ENCODE results near the gene CARD16.
A peak's percentile ranks its signal among the peaks of the same experiment; 100 is the strongest.
"Not testable (repeated sequence)": the region's sequence is repeated elsewhere in the genome, so short reads cannot be mapped to it uniquely, and the experiment has no call there.

Gene CARD16

DNA sequence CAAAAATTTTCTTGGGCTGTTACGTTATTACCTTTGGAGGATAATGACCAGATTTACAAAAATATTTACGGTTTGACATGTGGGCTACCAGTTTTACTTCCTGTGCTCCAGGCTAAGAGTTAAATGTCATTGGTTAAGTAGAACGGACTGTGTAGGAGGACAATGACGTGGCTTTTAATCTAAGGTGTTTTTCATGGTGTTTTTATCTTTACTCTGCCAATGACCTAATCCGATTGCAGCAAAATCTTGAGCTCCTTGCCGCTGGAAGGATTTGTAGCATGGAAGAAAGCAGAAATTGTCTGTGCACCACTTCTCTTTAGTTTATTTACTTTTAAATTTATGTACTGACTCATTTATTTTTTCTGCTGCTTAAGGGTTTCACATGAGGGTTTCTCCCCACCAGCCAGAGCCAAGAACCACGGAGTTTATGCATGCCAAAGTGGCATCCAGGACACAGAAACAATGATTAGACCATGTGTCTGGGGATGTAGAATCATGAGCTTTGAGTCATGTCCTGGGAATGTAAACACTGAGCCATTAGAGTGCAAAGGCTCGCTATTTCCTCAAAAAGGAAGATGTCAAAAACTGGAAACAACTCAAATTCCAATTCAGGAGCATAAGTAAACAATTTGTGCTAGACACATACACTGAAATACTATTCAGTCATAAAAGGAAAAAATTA, 1.9 kb upstream of the CARD16 start:
- DNase-seq = no peak

DNA sequence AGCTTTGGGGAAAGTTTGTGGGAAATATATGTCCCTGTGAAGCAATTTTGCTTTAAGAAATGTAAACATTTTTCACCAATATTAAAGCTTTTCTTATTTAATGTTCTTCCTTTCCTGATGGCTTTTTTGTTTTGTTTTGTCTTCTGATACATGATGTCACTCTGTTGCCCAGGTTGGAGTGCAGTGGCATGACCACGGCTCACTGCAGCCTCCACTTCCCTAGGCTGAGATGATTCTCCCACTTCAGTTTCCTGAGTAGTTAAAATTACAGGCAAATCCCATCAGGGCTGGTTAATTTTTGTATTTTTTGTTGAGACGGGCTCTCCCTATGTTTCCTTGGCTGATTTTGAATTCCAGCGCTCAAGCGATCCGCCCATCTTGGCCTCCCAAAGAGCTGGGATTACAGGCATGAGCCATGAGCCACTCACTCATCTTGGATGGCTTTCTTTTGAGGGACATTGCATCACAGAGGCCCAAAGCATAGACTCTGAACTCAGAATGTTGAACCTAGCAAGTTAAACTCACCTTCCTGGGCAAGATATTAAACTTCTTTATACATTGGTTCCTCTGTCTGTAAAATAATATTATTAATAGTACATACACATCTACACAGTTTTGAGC, 651 bp upstream of the CARD16 start:
- no peak for DNase-seq

DNA sequence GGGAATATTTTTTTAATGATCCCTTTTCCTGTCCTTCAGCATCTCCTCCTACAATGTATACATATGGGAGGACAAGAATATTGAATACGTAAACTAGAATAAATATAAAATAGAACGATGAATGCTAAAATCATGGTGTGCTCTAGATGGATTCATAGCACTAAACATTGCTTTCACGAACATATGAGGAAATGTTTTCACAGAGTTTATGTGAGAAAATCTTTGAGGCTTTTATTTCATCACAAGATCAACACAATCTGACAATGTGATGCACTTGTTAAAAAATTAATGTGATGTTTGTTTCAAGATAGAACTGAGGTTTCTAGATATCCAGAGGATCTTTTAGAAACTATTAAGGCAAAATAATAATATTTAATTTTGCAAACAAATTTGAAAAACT, 3.0 kb downstream of the CARD16 start:
- no peak for DNase-seq

DNA sequence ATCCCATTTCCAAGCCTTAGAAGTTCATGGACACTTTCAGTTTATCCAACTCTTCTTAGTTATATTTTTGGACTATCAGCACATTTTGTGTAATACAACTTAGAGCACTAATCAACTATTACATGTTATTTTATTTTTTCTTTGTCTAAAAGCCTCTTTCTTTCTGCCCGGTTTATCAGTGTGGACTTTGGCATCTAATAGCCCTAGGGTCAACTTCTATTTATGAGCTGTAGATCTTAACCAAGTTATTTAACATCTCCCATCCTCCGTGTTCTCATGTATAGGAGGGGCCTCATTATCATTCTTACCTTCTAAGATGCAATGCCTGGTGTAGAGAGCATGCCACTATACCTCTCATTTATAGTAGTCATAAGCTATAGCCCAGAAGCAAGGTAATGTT, 4.4 kb downstream of the CARD16 start:
- no peak for DNase-seq

DNA sequence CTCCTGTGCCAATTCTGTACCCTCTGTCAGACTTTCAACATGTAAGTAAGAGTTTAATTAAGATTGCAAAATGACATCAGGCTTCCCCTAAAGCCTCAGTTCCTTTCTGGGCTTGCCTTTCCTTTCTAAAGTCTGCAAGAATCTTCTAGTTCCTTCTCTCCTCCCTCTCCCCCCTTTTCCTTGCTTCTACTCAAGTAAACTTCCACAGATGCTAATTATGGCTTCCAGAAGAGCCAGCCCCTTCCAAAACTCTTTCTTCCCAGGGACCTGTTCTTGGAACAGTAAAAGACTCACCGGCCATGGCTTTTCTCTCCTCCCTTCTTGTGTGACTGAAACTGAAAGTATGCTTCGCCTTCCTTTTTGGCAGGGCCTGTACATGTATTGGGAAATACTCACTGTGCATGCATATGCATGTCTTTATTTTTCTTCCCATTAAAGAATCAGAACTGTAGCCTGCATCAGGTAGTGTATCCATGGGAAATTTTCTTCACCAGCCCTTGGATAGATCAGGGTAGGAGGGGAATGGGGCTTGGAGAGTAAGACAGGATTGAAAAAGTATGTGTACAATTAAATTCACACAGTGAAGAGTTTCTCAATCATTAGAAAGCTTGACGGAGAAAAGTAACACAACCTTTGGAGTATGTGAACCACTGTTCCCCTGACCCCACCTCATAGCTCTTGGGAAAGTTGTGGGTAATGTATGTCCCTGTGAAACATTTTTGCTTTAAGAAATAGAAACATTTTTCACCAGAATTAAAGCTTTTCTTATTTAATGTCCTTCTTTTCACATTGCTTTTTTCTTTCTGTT, 10.1 kb downstream of the CARD16 start, which contains the start of gene CASP1:
Gene CASP1, minus strand, starts transcription at position 332 of the 808 bp plus-strand sequence. Its CDS starts 31 bp downstream, at position 301.
- peak; percentile 14 for DNase-seq

DNA sequence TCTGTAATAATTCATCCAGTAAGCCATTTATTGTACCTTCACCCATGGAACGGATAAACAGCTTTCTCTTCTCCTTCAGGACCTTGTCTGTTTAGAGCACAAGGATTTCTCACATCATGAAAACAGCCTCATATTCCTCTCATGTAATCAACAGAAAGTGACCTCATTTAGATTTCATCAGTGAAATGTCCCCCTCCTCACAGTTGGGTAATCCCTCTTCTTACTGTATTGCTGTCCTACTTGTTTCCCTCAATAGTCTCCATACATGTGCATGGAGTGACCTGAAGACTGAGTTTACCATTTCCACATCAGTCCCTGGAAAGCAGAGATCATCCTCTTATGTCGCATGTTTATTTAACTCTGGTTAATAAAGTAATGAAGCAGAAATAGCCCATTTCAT, 10.7 kb downstream of the CARD16 start:
- DNase-seq = not testable (repeated sequence)

DNA sequence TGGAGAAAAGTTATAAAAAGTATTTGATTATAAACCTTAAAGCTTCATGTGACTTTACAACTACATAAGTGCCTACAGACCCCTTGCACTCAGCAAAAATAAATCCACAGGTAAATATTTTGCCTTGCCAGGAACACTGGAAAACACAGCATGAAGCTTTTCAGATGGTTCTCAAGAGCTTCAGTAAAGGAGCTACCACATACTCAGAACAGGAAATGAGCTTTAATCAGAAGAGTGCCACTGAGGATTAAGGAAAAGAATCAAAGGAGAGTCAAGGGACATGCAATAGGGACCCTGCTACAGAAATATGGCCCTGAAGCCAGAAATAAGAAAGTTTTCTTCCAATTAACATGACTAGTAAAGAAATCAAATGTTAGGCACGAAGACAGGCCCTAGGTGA, 11.4 kb downstream of the CARD16 start:
- DNase-seq = no peak

DNA sequence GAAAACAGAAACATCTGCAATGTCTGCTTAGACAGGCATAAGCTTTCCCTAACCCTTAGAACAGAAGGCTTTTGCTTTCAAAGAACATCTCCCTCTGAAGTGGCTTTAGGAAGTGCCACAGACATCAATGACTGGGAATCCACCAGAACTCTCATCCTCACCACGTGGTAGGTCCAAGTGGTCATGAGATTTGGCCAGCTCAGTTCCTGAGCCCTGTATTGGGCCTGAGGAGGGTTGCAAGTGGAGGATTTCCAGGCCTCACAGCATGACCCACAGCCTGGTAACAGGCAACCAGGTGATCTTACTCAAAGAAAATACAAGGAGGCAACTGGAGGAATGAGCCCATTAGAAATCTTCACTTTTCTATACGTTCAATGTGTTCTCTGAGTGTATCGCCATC, 11.8 kb downstream of the CARD16 start:
- no peak for DNase-seq

DNA sequence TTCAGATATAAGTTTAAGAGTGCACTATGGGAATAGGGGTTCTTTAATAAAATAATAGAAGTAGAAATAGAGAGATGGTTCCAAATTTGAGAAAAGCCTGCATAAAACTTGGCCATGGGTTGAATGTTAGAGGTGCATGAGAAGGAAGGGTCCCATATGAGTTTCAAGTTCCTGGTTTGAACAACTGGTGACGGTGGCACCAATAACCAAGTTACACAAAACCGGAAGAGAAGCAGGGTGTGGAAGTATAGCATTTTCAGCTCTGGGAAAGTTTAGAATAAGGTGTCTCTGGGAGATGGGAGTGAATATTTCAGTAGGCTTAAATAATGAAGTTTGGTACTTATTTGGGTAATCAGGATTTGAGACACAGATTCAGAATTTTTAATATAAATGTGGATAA, 12.6 kb downstream of the CARD16 start:
- no peak for DNase-seq

DNA sequence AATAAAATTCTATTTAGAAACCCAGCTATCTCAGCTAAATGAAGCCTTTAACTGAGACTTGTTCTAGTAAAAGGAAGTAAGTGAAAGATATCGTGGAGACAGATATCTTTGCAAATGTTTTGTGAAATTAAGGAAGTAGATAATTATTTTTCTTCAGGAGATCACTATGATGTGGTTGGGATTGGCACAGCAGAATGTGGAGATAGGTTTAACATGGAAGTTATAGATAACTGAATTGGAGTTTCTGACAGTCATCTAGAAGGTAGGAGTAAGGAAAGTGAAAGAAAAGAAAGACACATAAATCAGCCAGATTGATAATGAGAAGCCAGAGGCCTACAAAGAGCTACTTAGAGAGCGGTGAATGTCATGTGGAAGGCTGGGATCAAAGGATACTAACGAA, 17.5 kb downstream of the CARD16 start:
- no peak for DNase-seq

DNA sequence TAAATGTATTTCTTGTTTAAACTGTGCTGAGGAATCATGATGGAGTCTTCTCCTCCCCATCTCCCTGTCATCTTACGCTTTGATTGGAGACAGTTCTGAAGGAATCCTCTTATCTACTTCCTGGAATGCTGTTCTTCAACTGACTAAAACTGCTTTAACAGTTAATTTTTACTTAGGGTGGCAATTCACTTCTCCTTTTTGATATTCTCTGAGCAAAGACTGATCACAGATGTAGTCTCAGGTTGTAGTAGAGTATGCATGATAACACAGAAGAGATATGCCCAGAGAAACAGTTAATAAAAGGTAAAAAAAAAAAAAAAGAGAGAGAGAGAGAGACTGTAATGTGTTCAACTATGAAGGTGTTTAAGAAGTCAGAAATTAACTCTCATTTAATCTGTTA, 20.7 kb downstream of the CARD16 start:
- no peak for DNase-seq

DNA sequence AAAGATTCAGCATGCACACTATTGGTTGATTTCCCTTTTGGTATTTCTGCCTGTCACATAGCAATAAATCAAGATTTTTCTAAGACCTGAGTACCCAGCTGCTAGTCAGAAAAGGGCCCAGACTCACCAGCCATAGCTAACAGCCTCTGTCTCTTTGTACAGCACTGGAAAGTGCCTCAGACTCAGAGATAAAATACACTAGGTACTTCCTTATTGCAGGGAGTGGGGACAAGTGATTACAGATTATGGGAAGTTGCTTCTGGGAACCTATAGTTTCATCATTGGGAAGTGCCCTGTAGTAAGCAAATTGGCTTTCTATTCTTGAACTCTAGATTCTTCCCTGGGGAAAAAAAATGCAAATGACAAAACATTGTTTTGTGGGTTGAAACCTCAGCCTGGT, 22.1 kb downstream of the CARD16 start, which contains the start of gene CASP5:
Gene CASP5, minus strand, starts transcription at position 166 of the 400 bp plus-strand sequence. Its CDS starts 32 bp downstream, at position 134.
- no peak for DNase-seq

DNA sequence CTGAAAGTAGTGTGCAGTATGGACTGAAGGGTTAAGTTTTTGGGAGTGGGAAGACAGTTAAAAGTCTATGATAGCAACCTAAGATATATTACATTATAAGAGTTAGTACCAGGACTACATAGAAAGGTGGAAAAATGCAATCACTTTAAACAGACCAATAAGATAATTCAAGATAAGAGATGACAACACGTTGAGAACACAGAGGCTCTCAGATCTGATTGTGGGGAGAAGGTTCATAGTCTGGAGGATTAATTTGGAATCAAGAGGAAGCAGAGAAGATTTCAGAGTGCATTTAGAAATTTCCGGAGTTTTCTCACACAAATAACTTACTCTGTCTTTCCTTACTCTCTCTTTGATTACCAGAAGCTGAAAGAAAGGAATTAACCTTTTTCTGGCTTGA, 22.6 kb downstream of the CARD16 start:
- no peak for DNase-seq

DNA sequence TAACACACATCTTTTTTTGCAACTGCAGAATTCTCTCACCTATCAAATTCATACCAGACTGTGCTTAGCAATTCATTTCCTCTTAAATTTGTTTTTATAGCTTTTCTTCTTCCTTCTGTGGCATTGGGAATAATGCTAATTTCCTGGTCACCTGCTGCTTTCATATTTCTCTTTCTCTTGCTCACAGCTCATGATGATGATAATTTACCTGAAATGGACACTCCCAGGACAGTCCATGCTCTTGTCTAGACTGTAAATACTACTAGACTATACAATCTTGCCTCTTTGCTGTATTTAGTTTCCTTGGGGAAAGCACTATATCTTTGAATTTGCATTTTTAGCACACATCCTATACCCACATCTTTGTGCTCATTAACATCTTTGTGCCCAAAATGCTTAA, 37.7 kb downstream of the CARD16 start:
- no peak for DNase-seq

DNA sequence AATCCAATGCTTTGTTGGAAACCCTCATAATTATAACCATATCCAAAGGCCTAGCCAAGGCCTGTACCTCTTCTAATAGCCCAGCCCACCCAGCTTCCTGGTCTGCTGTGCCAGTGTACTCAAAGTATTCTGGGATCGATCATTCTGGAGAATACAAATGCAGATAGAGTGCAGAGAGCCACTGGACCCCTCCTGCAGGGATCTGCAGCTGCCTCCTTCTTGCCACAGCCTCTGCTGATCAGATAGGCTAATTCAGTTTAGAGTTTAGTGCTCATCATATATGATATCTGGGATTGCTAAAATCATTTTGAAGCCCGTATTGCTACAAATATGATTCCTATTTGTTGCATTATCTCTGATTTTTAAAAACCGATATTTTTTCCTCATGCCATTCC, 39.7 kb downstream of the CARD16 start:
- DNase-seq = no peak

DNA sequence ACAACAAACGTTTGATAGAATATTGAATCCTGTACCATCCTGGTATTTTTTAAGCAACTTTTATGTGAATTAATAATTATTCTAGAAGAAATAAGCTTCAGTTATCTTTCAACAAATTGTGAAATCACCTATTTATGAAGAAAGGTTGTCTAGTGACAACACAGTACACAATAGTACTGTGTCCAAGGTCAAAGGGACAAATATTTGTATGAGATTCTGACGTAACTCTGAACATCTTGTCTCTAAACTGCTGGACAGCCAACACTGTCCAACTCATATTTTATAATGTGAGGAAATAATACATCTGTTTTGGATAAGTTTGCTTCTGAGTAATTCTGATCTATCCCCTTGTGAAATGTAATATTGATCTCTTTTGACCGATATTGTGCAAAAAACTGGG, 41.1 kb downstream of the CARD16 start:
- no peak for DNase-seq

DNA sequence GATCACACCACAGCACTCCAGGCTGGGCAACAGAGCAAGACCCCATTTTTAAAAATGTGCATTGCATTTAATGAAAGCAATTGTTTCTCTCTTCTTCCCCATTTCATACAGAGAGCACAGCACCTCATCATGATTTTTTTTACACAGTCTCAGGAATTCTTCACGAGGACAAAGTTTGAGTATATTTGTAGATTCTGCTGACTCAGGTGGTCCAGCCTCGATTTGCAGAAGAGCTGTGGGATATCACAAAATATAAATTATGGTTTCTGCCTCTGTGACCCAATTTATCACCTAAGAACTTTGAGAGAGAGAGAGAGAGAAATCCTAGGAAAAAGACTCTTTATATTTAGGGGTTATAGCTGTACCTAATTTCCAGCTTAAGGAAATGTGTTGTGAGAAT, 42.0 kb downstream of the CARD16 start:
- DNase-seq = no peak

DNA sequence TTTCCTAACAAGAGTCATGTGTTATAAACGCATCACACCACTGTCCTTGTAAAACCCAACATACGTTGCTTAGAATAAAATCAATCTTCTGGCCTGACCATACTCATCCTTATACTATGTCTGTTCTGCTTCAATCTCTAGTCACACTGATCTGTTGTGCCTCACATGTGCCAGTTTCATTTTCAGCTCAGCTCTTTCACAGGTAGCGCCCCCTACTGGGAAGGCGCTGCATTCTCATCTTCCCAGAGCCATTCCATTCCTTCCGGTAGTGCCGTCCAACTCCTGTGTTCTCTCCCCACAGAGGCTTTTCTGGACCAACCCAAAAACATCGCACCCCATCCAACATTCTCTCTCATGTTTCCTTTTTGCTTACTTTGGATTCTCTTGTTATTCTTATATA, 44.3 kb downstream of the CARD16 start:
- peak; percentile 51 for DNase-seq

DNA sequence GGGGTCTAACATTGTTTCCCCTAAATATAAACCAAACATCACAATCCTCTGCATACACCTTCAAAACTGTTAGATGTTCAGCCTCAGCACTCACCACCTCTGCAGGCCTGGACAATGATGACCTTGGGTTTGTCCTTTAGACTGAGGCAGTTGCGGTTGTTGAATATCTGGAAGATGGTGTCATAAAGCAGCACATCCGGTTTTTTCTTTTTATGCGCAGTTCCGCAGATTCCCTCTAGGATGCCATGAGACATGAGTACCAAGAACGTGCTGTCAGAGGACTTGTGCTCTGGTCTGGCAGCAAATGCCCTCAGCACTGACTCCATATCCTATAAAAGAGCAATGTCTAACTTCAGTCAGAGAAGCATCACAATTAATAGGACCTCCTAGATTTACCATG, 45.0 kb downstream of the CARD16 start:
- DNase-seq = peak; percentile 2

DNA sequence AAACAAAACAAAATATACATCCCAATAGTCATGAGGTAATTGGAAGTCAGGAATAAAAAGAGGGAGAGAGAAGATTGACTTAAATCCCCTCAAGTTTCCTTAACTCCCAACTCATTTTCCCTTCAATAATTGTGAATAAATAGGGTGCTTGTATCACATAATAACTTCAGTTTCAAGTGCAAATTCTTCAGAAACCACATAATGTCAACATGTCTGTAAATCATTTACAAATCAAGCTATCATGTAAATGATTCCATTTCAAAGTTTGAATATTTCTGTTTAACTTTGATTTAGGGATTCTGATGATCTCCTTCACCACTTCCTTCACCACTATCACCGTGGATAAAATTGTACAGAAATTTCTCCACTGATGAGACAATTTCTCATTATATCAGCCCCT, 45.4 kb downstream of the CARD16 start:
- DNase-seq = no peak

DNA sequence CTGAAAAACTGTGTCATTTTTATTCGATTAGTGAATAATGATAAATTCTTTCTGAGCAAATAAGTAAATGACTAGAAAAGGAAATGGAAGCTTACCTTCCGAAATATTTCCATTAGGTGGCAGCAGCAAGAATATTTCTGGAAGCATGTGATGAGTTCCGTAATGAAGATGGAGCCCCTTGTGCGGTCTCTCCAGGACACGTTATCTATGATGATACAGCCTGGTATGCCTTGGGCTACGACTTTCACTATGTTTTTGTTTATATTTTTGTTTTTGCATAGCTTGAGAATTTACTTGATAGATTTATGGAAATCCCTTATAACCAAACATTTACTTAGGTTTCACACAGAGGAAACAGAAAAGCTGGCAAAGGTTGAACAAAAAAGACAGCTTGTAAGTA, 47.8 kb downstream of the CARD16 start:
- DNase-seq = no peak

DNA sequence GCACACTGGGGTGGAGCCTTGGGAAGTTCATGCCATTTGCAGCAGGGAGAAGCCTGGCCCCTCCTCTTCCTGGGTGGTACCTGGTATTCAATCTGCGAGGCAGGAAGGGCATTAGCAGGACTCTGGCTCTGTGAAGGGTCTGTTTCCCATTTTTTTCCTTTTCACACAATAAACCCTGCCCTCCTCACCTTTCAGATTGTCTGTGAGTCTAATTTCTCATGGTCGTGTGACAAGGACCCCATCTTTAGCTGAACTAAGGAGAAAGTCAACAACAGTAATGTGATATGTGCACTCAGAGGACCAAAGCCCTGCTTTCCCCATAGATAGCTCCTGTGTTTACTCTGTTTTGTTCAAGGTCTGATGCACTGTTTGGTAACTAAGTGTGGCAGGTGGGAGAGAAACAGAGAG, 50.1 kb downstream of the CARD16 start:
- DNase-seq = no peak

DNA sequence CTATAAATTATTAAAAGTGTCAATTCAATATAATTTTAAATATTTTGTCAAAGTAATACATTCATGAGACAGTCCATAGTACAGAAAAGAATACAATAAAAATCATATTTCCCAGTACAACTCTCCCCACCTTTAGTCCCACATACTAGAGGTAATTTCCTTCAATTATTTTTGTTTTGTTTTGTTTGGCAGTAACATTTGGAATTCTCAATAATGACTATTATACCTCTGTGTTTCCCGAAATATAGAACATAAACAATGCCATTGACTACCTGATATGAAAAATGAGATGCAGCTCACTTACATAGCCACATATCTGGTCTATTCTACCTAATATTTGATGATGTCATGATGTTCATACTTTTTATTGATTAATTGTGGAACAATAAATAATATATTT, 52.4 kb downstream of the CARD16 start:
- no peak for DNase-seq

DNA sequence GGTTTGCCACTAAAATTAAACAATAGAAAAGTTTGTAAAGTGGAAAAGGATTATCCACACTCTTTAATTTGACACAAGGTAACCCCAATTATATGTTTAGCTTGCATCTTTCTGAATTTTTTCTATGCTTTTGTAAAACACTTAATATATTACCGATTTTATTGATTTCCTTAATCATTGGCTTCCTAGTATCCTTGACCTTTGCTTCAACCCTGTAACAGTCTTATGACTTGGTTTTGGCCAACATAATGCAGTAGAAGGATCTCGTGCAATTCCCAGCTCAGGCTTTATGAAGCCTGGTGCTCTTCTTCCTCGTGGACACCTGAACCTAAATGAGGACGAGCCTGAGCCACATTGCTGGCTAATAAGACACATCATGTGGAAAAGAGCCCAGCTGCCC, 53.1 kb downstream of the CARD16 start:
- DNase-seq = no peak

Measured in stimulated activated CD4-positive, alpha-beta T cell treated with anti-CD3 and anti-CD28 coated beads, Interleukin-1b, Interleukin-23, amount 100 ng/mL, for 48 hours (primary cell).